Bronchial epithelial cell (primary cell): ENCODE results near the gene OR2T6. TPM values are rescaled to one million over a fixed set of nuclear protein-coding genes. Genes with fewer than 3 reads are reported as not detected.

Experiments used
- DNase-seq: peaks from one replicate; pipeline ENCODE4 v3.0.0-alpha.2; 2010; ENCODE audit warnings: low read depth
- FAIRE-seq: peaks from 2 replicates; lab custom pipeline; 2011; peaks lifted over from hg19 to GRCh38; lab: Jason Lieb, UNC
- H3K27me3 ChIP-seq: 2 replicates; pipeline ENCODE4 v1.5.1; 2011; ENCODE audit warnings: low read length; ENCODE audit not compliant: control insufficient read depth, insufficient read depth
- H3K36me3 ChIP-seq: 2 replicates; pipeline ENCODE4 v1.5.1; 2011; ENCODE audit warnings: low read length; ENCODE audit not compliant: control insufficient read depth, insufficient read depth
- H3K4me3 ChIP-seq: 2 replicates; pipeline ENCODE4 v1.5.1; 2011; ENCODE audit warnings: mild to moderate bottlenecking, low read depth, low read length, control low read depth
- total RNA-seq: library from RNA; depleted of rRNA; stranded (reverse); fragments of >200 nt; gene quantifications from 2 replicates; pipeline ENCODE4 v1.2.1, GENCODE V29; 2014
- TF ChIP-seq, protein P1 (sequence below): IDR thresholded peaks from 2 replicates; pipeline ENCODE4 v1.5.1; 2011; ENCODE audit warnings: mild to moderate bottlenecking, moderate library complexity, low read length, control low read depth, inconsistent platforms; ENCODE audit not compliant: insufficient read depth, severe bottlenecking

OR2T6 gene, protein sequence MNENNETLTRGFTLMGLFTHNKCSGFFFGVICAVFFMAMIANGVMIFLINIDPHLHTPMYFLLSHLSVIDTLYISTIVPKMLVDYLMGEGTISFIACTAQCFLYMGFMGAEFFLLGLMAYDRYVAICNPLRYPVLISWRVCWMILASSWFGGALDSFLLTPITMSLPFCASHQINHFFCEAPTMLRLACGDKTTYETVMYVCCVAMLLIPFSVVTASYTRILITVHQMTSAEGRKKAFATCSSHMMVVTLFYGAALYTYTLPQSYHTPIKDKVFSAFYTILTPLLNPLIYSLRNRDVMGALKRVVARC
- total RNA-seq: not detected in 2 replicates

DNA sequence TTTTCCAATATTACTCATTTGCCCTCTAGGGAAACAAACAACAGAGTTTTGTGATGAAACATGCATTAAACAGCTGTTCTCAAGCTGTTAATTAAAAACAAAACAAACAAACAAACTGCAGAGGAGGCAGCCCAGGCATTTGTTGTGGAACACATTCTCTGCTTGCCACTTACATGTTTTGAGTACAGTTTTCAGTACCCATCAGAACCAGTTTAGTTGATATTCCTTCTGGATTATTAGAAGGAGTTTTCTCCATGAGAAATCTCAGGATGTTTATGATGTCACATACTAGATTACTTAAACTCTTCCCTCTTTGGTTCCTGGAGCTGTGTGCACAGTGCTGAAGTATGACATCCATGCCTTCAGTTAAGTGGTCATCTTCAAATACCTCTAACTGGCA lies at the start of gene OR2T6:
TSS of gene OR2T6 (plus strand) at position 301 of the 400 bp plus-strand sequence. CDS start 11,863 bp downstream, outside the sequence.
- no peak for FAIRE-seq
- H3K4me3 ChIP-seq: no peak within 1 kb of the TSS
- no peak for DNase-seq
- TF ChIP-seq, protein P1, sequence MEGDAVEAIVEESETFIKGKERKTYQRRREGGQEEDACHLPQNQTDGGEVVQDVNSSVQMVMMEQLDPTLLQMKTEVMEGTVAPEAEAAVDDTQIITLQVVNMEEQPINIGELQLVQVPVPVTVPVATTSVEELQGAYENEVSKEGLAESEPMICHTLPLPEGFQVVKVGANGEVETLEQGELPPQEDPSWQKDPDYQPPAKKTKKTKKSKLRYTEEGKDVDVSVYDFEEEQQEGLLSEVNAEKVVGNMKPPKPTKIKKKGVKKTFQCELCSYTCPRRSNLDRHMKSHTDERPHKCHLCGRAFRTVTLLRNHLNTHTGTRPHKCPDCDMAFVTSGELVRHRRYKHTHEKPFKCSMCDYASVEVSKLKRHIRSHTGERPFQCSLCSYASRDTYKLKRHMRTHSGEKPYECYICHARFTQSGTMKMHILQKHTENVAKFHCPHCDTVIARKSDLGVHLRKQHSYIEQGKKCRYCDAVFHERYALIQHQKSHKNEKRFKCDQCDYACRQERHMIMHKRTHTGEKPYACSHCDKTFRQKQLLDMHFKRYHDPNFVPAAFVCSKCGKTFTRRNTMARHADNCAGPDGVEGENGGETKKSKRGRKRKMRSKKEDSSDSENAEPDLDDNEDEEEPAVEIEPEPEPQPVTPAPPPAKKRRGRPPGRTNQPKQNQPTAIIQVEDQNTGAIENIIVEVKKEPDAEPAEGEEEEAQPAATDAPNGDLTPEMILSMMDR: no peak
- H3K36me3 ChIP-seq: no peaks in the 10 kb centered on the region
- no peaks in the 10 kb centered on the region for H3K27me3 ChIP-seq

- FAIRE-seq (no peak), DNase-seq (no peak)
- Histone ChIP-seq H3K27me3 (no peaks in the 10 kb centered on the region), H3K4me3 (no peak overlapping the region), H3K36me3 (no peaks in the 10 kb centered on the region)
- TF ChIP-seq, protein P1: no peak
Observed at GRCh38 chr1:248343451-248343850, 32.1 kb upstream of the OR2T6 start.

- no peak within 1 kb of the TSS for H3K4me3 ChIP-seq
- no peaks in the 10 kb centered on the region for H3K36me3 ChIP-seq
- DNase-seq (no peak), FAIRE-seq (no peak)
- H3K27me3 ChIP-seq: no peaks in the 10 kb centered on the region
- TF ChIP-seq, protein P1: no peak
Observed at GRCh38 chr1:248348475-248348874, 27.1 kb upstream of the OR2T6 start, which contains the start of gene OR14C36. TSS of gene OR14C36 (plus strand) at chr1:248348775. CDS start at chr1:248348775, 0 bp downstream.

GRCh38 chr1:248359415-248359814 lies 16.1 kb upstream of the OR2T6 start:
- TF ChIP-seq, protein P1: no peak
- no peaks in the 10 kb centered on the region for H3K27me3 ChIP-seq
- FAIRE-seq (no peak), DNase-seq (no peak)
- no peaks in the 10 kb centered on the region for H3K36me3 ChIP-seq
- H3K4me3 ChIP-seq: no peak overlapping the region

GRCh38 chr1:248361121-248361715 lies 14.3 kb upstream of the OR2T6 start, which contains the start of gene OR2T4:
TSS of gene OR2T4 (plus strand) at chr1:248361665. CDS start at chr1:248361665, 0 bp downstream.
- no peaks in the 10 kb centered on the region for H3K36me3 ChIP-seq
- no peak for FAIRE-seq
- no peak for DNase-seq
- no peak within 1 kb of the TSS for H3K4me3 ChIP-seq
- no peaks in the 10 kb centered on the region for H3K27me3 ChIP-seq
- TF ChIP-seq, protein P1: no peak
